GM21723 (cell line): ENCODE results near the gene SLF1.

Experiments
- ATAC-seq: cut with Tn5 transposase; IDR thresholded peaks from one replicate; pipeline ENCODE4 v1.9.1; 2021; ENCODE audit warnings: mild to moderate bottlenecking, moderate library complexity; ENCODE audit not compliant: unreplicated experiment

The SLF1 gene

DNA sequence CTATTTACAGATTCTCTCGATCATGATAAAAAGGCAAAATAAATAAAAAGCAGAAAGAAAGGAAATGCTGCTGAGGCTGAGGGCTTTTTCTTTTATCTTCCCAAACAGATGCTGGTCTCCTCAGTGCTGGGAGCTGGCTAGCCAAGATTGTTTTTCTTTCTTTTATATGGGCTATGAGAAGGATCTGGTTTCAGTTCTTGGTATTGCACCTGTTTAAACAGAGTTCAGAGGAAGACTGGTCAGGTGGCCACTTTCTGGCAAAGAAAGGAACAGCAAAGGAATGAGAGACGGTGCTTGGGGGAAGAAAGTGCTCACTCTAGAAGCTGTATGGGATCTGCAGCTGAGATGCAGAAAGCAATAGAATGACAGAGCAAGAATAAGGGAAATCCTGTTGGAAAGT lies 88.9 kb downstream of the SLF1 start:
- no peak for ATAC-seq

DNA sequence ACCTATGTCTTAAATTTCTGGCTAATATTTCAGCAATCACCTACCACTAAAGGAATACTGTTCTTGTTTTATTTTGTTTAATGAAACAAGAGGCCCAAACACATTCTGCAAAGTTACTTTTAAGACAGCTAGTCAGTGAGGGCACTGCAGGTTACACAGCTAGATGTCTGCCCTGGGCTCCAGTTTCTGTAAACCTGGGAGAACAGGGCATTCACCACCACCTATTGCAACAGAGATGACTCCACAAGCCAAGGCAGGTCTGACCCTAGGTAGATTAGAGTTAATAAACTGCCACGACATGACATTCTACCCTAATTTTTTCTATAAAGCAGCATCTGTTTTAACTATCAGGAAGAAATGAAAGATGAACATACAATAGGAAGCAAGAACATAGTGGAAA lies 90.8 kb downstream of the SLF1 start:
- no peak for ATAC-seq

DNA sequence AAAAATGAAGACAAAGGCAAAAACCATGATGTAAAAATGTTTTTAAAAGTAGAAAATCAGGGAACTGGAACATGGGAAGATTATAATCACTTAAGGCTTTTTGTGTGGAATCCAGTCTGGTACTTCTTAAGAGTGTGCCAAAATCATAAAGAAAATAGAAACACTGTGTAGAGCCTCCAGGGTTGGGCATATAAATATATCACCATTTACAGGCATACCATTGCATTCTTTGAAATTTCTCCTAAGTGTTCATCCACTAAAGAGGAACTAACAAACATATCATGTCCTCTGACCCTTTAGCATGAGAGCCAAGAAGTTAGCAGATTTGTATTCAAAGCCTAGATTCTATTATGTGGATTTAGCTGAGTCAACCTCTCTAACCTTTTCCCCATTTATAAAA lies 93.3 kb downstream of the SLF1 start:
- ATAC-seq = no peak

DNA sequence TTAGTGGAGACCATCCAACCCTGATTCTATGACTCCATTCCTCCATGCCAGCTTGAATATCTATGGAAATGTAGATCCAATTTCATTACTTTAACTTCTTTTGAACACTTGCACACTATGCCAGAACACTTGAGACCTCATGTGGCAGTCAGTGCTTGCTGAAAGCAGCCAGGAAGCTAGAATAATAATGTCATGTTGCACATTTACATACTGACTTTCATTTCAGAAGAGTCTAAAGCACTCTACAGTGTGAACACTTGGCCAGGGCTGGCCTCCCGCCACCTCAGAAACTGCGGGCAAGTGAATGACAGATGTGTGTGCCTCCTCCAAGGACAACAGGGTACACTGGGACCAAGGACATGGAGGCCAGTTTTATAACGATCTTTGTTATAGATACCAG lies 97.3 kb downstream of the SLF1 start:
- ATAC-seq = no peak

DNA sequence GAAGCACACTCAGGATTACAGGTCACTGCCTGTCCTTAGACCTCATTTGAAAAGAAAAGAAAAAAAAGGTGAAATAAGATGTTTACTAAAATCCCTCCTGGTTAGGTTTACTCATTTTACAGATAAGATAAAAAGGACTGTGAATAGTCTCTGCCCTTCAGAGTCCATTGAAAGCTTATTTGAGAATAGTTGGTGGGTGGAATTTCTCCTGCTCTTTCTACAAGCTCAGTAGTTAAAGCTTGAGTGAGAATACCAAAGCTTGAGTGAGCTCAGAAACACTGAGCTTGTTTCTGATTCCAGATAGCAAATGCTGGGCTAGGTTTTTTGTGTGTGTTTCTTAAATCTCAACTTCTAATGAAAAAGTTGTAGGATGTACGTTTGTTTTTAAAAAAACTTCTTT lies 106.7 kb downstream of the SLF1 start:
- no peak for ATAC-seq

DNA sequence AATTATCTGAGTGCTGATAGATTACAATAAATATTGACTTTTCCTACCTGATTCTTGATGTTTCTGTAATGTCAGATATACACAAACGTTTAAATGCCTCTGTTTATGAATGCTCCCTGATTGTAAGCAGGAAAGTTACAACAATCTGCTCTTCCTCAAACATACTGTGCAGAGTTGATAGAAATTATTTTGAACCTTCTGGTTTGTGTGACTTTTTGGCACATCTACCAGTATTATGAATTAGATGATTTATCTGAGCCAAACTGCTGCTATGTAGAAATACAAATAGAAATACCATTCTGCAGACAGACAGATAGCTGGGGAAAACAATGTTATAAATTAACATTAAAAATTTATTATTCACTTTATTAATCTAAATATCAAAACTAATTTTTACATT lies 113.0 kb downstream of the SLF1 start:
- ATAC-seq = no peak

DNA sequence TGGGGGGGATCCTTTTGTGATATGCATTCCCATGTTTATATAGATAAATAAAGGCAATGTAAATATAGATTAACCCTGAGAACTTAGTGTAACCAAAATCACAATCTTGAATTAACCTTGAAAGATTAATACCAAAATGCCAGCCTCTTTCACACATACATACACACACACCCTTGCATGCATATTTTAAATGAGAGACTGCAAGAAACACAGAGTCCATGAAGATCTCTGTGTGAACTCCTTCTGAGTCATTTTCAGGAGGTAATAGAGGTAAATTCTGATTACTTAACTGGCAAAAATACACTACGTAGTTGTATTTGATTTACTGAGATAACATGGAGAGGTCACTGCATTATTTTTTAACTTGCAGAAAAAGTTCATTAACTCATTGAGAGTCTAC lies 118.0 kb downstream of the SLF1 start:
- ATAC-seq = no peak

DNA sequence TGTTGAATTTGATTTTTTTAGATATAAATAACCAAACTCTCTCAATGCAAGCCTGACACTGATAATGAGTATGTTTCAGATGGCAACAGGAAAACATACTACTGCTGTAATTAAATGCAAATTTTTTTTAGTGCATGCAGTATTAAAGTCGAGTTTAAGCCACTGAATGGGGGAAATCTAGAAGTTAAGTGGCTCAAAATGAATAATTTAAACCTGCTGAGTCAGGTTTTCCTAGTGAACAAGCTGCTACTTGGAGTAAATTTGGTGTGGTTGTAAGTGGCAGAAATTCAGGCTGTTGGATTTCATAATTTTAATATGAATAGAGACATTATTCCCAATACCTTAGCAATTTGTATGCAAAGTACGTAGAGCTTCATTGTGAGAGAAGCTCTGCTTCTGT lies 121.8 kb downstream of the SLF1 start:
- no peak for ATAC-seq

DNA sequence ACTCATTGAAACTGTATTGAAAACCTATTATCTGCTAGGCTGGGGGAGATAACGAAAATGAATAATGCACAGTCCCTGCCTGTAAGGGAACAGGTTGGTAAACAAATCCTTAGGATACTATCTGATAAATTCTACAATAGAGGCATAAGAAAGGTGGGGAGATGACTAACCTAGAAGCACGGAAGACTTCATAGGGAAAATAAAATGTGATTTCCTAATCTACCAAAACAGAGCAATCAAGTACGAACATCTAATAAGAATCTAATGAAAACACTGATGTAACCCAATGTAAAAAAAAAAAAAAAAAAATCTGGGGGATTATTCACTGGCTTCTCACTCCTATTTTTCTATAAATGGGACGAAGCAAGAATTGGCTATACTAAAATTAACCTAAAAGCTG lies 124.4 kb downstream of the SLF1 start:
- ATAC-seq = no peak

DNA sequence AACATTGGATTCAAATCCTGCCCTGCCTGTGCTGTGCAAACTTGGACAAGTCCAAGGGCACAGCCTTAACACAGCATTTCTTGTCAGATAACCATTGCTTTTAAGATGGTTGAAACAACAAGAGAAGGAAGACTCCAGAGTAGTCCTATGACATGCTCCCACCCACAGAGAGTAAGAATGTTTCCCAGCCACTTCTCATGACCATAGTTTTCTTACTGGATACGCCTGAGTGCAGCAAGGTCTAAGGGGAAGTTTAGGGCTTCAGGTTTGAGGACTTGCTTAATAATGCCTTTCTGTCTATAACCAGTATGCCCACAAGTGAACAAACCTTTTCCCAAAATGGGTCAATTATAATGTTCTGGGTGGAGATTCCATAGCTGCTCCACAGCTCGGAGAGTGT lies 126.4 kb downstream of the SLF1 start:
- ATAC-seq = no peak

DNA sequence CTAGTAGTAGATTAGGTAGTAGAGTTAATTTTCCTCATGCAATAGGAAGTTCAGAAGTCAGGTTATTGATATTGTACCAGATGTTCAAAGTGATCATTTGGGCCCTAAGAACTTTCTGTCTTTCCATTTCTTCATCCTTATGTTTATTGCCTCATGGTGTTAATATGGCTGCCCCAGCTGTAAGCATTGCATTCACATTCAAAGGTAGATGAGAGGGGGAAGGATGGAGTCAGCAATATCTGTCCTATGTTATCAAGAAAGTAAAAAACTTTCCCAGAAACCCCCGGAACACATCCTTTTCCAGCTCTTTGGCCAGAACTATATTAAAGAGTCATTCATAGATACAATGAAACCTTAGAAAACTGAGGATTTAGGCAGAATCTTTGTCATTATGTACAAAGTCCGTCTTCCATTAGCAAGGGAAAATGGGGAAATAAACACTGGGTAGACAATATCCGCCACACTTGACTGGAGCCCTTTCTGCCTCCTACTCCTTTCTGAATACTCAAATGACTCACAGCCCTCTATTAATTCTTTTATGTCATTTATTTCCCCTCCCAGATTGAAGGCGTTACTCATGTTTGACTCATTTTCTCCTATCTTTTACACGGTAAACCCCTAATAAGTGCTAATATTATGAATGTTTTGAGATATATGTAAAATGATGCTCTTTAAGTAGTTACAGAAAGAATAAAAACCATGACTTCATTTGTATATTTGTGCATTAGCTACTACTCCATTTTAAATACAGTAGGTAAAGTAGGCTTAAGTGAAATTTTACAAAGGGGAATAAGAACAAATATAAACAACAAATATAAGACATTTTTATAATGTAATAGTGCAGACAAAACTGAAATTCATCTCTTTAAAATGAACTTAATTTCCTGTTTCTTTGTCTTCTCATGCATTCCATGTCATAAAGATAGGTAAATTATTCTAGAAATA lies 127.6 kb downstream of the SLF1 start:
- peak; percentile 72 for ATAC-seq

DNA sequence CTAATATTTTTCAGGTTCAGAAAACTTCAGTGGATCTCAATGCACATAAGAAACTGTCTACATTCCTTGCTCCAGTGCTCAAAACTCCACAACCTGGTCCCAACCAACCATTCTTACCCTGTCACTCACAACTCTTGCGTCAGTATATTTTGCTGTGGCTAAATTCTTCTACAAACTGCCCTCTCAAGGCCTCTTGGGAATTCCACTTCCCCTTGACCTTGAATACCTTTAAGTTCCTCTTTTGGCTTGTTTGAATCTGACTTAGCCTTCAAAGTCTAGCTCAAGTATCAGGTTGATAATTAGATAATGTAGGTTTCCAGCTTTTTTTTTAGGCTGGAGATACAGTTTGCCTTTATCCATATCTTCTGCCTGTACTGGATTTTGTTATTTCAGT lies 128.3 kb downstream of the SLF1 start:
- ATAC-seq = peak; percentile 63
